GM21360 (cell line): ENCODE results near the gene CD300LD.
"Not testable (repeated sequence)": the region's sequence is repeated elsewhere in the genome, so short reads cannot be mapped to it uniquely, and the experiment has no call there.

ENCODE experiments used
- ATAC-seq: cut with Tn5 transposase; IDR thresholded peaks from one replicate; pipeline ENCODE4 v1.9.1; 2021; ENCODE audit warnings: mild to moderate bottlenecking, moderate library complexity; ENCODE audit not compliant: unreplicated experiment

The CD300LD gene

GRCh38 chr17:74592087-74592990 lies at the start of gene CD300LD:
TSS of gene CD300LD (minus strand) at chr17:74592283. CDS start at chr17:74592202, 81 bp downstream.
- ATAC-seq = no peak

- no peak for ATAC-seq
Observed at GRCh38 chr17:74641224-74641957, 49.3 kb upstream of the CD300LD start.

GRCh38 chr17:74639704-74640151 lies 47.6 kb upstream of the CD300LD start:
- ATAC-seq = no peak

GRCh38 chr17:74637926-74638325 lies 45.8 kb upstream of the CD300LD start:
- ATAC-seq = no peak

- ATAC-seq = no peak
Observed at GRCh38 chr17:74637265-74637664, 45.2 kb upstream of the CD300LD start.

DNA sequence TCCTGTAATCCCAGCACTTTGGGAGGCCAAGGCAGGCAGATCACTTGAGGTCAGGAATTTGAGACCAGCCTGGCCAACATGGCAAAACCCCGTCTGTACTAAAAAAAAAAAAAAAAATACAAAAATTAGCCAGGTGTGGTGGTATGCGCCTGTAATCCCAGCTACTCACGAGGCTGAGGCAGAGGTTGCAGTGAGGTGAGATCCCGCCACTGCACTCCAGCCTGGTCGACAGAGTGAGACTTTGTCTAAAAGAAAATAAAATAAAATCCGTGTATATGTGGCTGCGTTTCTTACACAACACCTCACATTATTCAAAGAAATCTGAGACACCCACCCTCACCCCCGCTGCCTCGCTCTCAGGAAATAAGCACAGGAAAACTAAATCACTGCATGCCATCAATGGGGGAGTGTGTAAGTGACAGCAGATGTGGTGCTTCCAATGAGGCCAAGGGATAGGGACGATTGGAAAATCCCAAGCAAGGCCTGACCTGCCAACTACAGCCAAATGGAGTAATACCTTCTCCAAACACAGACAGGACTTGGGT lies 44.5 kb upstream of the CD300LD start:
- not testable (repeated sequence) for ATAC-seq

- no peak for ATAC-seq
Observed at GRCh38 chr17:74635418-74635817, 43.3 kb upstream of the CD300LD start.

- no peak for ATAC-seq
Observed at GRCh38 chr17:74633326-74633725, 41.2 kb upstream of the CD300LD start.

GRCh38 chr17:74632617-74633016 lies 40.5 kb upstream of the CD300LD start:
- no peak for ATAC-seq

DNA sequence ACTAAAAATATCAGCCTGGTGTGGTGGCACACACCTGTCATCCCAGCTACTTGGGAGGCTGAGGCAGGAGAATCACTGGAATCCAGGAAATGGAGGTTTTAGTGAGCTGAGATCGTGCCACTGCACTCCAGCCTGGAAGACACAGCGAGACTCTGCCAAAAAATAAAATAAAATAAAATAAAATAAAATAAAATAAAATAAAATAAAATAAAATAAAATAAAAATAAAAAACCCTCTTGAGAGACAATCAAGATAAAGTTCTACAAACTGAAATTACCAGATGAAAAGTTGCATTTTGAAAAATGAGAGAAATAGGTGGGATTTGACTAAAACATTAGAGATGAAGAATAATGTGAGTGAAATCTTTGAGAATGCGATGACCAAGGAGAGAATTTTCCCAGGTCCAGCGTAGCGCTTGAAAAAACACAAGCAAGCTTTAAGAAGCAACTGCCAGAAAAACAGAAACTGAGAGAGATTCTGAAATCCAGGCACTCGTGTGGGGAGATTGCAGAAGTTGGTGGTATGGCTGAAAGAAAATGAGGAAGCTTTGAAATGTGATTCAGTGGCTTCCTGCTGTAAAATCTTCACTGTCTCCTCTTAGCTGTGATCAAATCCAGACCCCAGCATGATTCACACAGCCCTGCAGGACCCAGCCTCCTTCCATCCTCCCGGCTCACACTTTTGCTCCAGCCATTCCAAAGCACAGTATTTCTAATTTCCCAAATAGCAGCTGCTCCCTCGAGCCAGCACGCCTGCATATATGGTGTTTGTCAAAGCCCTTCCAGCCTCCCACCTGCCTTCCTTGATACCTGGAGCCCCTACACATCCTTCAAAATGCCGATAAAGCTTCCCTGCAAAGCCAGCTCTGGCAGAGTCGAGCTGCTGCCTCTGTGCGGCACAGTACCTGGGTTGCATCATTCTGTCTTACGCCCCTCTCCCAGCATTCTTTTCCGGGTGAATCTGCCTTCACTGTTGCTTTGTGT lies 39.7 kb upstream of the CD300LD start:
- ATAC-seq = no peak

GRCh38 chr17:74630251-74630650 lies 38.2 kb upstream of the CD300LD start:
- ATAC-seq = not testable (repeated sequence)

GRCh38 chr17:74625661-74626060 lies 33.6 kb upstream of the CD300LD start:
- no peak for ATAC-seq

GRCh38 chr17:74624131-74624530 lies 32.0 kb upstream of the CD300LD start:
- no peak for ATAC-seq

GRCh38 chr17:74623693-74624093 lies 31.6 kb upstream of the CD300LD start, which contains the start of gene CD300E:
TSS of gene CD300E (minus strand) at chr17:74623738. CDS start at chr17:74623621, 117 bp downstream.
- no peak for ATAC-seq

DNA sequence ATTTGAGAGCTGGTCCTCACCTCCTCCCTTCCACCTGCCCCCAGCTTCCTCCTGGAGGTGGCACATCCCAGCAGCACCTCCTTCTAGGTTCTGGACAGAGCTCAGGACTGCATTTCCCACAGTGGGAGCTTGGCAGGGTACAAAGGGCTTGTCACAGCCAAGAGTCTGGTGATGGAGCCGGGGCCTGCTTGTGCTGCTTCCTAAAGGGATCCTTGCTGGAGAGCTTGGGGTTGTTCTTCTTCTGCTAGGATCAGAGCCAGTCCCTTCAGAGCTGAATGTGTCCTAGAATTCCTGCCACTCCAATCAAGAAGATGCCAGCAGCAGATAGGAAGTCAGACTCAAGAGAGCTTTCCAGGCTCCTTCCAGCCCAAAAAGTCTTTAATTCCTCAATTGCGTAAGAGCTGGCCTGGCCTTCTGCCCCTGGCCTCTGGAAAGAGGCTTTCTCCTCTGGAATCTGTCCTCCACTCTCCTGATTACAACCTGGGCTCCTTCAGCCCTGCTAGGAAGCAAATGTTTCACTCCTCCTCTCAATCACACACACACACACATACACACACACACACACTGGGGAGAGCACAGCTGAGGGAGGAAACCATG lies 27.1 kb upstream of the CD300LD start:
- no peak for ATAC-seq

DNA sequence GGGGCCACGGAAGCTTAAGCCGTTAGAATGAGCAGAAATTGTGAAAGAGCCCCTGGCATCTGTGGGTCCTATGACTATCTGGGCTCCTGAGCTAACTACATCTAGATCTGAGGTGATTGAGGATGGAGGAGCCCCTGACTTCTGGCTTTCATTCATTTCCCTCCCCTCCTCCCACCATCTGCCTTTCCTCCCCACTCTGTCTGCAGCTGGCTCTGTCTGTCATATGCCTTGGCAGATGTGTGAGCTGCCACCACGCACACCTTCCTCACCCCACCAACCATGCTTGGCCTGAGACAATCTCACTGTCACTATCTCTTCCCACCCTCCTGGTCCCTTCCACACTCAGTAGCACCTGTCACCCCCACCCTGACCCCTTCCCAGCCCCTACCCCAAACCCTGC lies 26.4 kb upstream of the CD300LD start:
- ATAC-seq = no peak

DNA sequence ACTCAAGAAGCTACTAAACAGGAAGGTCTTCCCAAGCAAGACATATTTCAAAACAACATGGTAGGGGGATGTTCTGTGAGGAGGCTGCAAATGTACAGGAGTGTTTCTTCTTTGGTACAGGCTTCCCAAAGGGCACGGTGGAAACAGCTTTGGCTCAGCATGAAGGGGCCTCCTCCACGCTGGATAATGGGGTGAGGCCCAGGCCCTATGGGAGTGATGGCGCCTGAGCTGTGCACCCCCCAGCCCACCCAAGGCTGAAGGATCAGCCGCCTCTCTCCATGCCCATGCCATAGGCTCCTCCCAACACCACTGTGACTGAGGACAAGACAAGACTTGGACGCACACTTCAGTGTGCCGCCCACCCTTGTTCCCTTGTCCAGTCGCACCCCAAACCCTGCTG lies 24.6 kb upstream of the CD300LD start:
- ATAC-seq = no peak

GRCh38 chr17:74612046-74612445 lies 20.0 kb upstream of the CD300LD start:
- ATAC-seq = no peak

DNA sequence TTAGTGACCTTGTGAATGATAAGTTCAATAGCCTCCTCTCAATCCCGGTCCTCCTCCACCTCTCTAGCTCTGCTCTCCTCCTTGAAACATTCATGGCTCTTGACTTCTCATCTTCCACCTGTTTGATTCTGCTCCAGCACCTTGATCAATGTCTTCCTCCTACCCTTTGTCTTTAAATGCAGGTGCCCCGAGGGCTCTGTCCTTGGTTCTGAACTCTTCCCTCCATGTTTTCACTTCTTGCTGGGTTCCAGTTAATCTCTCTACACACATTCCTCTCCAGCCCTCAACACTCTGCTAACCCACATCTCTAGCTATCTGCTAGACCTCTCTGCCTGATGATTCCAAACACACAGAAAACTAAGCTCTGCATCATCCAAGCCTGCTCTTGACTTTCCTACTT lies 18.0 kb upstream of the CD300LD start:
- ATAC-seq = no peak

GRCh38 chr17:74608511-74608910 lies 16.4 kb upstream of the CD300LD start:
- no peak for ATAC-seq
